ENCODE measurements around the gene UBR3.
"Not testable (repeated sequence)": the region's sequence is repeated elsewhere in the genome, so short reads cannot be mapped to it uniquely, and the experiment has no call there.

The UBR3 gene

GRCh38 chr2:169955940-169956339, 128.7 kb downstream of the UBR3 start:
- no peak for DNase-seq

- not testable (repeated sequence) for DNase-seq
Observed at GRCh38 chr2:169957219-169957618, 130.0 kb downstream of the UBR3 start.

- no peak for DNase-seq
Observed at GRCh38 chr2:169961911-169962310, 134.7 kb downstream of the UBR3 start.

GRCh38 chr2:169963786-169964185, 136.5 kb downstream of the UBR3 start:
- no peak for DNase-seq

- no peak for DNase-seq
Observed at GRCh38 chr2:169964740-169965139, 137.5 kb downstream of the UBR3 start.

GRCh38 chr2:169965495-169965894, 138.2 kb downstream of the UBR3 start:
- no peak for DNase-seq

GRCh38 chr2:169966454-169966853, 139.2 kb downstream of the UBR3 start:
- DNase-seq: no peak

- DNase-seq: no peak
Observed at GRCh38 chr2:169968743-169969142, 141.5 kb downstream of the UBR3 start.

GRCh38 chr2:169975221-169975620, 148.0 kb downstream of the UBR3 start:
- DNase-seq: no peak

- DNase-seq: no peak
Observed at GRCh38 chr2:169976335-169976851, 149.1 kb downstream of the UBR3 start.

- no peak for DNase-seq
Observed at GRCh38 chr2:169977530-169977929, 150.3 kb downstream of the UBR3 start.

GRCh38 chr2:169978402-169979017, 151.3 kb downstream of the UBR3 start:
- DNase-seq: no peak

GRCh38 chr2:169979025-169979424, 151.8 kb downstream of the UBR3 start:
- DNase-seq: no peak

- DNase-seq: no peak
Observed at GRCh38 chr2:169980001-169980400, 152.7 kb downstream of the UBR3 start.

- no peak for DNase-seq
Observed at GRCh38 chr2:169980643-169981042, 153.4 kb downstream of the UBR3 start.

GRCh38 chr2:169982929-169983328, 155.7 kb downstream of the UBR3 start:
- DNase-seq: no peak

GRCh38 chr2:169983506-169983905, 156.3 kb downstream of the UBR3 start:
- DNase-seq: no peak

- DNase-seq: no peak
Observed at GRCh38 chr2:169984145-169984544, 156.9 kb downstream of the UBR3 start.

GRCh38 chr2:169994752-169995151, 167.5 kb downstream of the UBR3 start:
- DNase-seq: no peak

- DNase-seq: no peak
Observed at GRCh38 chr2:169997140-169997887, 170.1 kb downstream of the UBR3 start.

- DNase-seq: no peak
Observed at GRCh38 chr2:169999054-169999453, 171.8 kb downstream of the UBR3 start.

- no peak for DNase-seq
Observed at GRCh38 chr2:170002096-170002495, 174.8 kb downstream of the UBR3 start.

GRCh38 chr2:170005702-170006101, 178.4 kb downstream of the UBR3 start:
- no peak for DNase-seq

- DNase-seq: no peak
Observed at GRCh38 chr2:170006587-170007325, 179.5 kb downstream of the UBR3 start.
